Tibial nerve (tissue), 4 donors: ENCODE measurements around the gene MAPKAP1.

Experiments
- EP300 ChIP-seq, 2 donors: sonication (generic); formaldehyde crosslinking; IDR thresholded peaks; one replicate each; pipeline ENCODE4 v1.6.1; 2017; ENCODE audit warnings: antibody characterized with exemption in 2 of 2, mild to moderate bottlenecking in 1 of 2
- POLR2A ChIP-seq, 2 donors: fragments of 450-650 bp; IDR thresholded peaks; one replicate each; pipeline ENCODE4 v1.6.1; 2017; ENCODE audit warnings: antibody characterized with exemption in 2 of 2, mild to moderate bottlenecking in 2 of 2, moderate library complexity in 2 of 2
- TF ChIP-seq, protein P1 (sequence below), 5 experiments: fragments of 200-600 bp in 3 of 5; fragments of 450-650 bp in 2 of 5; sonication (generic) in 3 of 5; IDR thresholded peaks; one replicate each; pipeline ENCODE4 v1.5.1; 2016 to 2019; ENCODE audit warnings: antibody characterized with exemption in 5 of 5, mild to moderate bottlenecking in 3 of 5, moderate library complexity in 2 of 5

DNA sequence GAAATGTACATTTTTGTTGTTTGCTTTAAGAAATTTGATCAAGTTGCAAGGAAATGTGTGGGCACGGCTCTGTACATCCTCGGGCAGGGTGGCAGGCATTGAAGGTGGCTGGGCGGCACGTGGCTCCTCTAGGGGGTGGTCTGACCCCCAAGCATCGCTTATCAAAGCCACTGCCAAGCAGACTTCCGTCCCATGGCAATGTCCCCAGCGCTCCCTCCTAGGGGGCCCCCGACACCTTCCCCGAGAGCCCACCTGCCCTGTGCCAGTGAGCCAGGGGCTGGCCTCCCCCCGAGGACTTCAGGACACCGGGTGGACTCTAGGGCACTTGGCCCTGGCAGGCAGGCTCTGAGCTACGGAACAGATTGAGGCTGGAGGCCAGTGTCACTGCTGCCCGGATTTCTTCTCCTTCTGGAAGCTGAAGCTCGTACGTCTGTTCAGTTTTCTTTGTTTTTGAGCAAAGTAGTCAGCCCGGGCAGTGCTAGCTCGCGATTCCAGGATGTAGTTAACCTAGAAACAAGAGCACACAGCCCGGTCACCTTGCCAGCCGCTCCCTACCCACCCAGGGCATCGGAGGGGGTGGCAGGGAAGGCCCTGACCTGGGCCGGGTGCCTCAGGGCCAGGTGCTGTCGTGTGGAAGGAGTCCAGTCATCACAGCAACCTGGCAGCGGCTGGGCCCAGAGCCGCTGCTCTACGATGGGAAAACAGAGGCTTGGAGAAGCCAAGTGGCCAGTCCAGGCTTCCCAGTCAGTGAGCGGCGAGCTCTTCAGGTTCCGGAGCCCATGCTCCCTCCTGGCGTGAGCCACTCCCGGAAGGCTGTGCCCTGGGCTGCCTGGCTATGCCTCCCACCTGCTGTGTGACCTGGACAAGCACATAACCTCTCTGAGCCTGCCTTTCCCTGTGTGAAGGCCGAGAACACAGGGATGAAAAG, 268.2 kb downstream of the MAPKAP1 start:
- TF ChIP-seq, protein P1, sequence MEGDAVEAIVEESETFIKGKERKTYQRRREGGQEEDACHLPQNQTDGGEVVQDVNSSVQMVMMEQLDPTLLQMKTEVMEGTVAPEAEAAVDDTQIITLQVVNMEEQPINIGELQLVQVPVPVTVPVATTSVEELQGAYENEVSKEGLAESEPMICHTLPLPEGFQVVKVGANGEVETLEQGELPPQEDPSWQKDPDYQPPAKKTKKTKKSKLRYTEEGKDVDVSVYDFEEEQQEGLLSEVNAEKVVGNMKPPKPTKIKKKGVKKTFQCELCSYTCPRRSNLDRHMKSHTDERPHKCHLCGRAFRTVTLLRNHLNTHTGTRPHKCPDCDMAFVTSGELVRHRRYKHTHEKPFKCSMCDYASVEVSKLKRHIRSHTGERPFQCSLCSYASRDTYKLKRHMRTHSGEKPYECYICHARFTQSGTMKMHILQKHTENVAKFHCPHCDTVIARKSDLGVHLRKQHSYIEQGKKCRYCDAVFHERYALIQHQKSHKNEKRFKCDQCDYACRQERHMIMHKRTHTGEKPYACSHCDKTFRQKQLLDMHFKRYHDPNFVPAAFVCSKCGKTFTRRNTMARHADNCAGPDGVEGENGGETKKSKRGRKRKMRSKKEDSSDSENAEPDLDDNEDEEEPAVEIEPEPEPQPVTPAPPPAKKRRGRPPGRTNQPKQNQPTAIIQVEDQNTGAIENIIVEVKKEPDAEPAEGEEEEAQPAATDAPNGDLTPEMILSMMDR (IDR thresholded peaks at IDR 0.05): no peak
- no peak for TF ChIP-seq POLR2A (IDR thresholded peaks at IDR 0.05)
- TF ChIP-seq EP300 (IDR thresholded peaks at IDR 0.05): no peak
